Fibroblast of the aortic adventitia (primary cell): ENCODE results near the gene RAD9A. TPM values are rescaled to one million over a fixed set of nuclear protein-coding genes. Genes with fewer than 3 reads are reported as not detected.

Experiments used
- DNase-seq: peaks from one replicate; pipeline ENCODE4 v3.0.0-alpha.2; 2010; ENCODE audit warnings: low read depth
- H3K4me3 ChIP-seq: 2 replicates; pipeline ENCODE4 v1.5.1; 2011; ENCODE audit warnings: low read depth, mild to moderate bottlenecking, control low read depth, low read length, moderate library complexity
- total RNA-seq: library from RNA; depleted of rRNA; stranded (reverse); fragments of >200 nt; gene quantifications from 2 replicates; pipeline ENCODE4 v1.2.3, GENCODE V29; 2012; ENCODE audit warnings: low replicate concordance
- TF ChIP-seq, protein P1 (sequence below): IDR thresholded peaks from 2 replicates; pipeline ENCODE4 v1.5.1; 2011; ENCODE audit warnings: mild to moderate bottlenecking, low read length, control low read depth, inconsistent platforms; ENCODE audit not compliant: insufficient read depth

The RAD9A gene
- total RNA-seq, 1 donor: 4.7 TPM

DNA sequence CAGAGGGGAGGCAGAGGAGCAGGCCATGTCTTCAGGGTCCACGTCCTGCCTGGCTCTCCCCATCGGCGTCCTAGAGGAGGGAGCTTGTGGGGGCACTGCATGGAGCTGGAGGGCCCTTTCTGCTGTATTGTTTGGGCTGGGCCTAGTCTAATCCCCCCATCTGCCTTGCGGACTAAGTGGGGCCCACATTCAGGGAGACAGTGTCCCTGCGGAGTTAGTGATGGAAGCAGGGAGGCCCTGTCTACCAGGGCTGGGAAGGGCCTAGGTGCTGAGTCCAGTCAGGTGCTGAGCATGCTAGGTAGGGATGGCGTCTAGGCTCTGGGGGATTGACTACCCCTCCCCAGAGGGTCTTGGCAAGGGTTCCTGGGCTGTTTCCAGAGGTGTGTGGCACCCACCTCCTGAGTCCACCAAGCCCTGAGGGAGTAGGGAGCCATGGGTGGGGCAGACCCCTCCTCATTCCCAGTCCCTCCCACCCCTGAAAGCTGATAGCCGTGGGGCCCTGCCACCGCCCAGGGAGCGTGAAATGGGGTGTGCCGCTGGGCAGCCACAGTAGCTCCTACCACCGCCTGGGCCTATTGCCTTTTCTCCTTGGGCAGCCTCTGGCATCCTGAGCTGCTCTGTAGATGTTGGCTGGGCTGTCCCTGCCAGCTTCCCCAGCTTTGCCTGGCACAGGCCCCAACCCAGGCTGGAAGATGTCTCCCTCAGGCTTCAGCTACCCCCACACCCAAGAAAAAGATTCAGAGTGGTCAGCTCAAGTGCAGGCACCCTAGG is 36.6 kb upstream of the RAD9A start:
- TF ChIP-seq, protein P1, sequence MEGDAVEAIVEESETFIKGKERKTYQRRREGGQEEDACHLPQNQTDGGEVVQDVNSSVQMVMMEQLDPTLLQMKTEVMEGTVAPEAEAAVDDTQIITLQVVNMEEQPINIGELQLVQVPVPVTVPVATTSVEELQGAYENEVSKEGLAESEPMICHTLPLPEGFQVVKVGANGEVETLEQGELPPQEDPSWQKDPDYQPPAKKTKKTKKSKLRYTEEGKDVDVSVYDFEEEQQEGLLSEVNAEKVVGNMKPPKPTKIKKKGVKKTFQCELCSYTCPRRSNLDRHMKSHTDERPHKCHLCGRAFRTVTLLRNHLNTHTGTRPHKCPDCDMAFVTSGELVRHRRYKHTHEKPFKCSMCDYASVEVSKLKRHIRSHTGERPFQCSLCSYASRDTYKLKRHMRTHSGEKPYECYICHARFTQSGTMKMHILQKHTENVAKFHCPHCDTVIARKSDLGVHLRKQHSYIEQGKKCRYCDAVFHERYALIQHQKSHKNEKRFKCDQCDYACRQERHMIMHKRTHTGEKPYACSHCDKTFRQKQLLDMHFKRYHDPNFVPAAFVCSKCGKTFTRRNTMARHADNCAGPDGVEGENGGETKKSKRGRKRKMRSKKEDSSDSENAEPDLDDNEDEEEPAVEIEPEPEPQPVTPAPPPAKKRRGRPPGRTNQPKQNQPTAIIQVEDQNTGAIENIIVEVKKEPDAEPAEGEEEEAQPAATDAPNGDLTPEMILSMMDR: no peak
- peak overlapping the region; percentile 31 for H3K4me3 ChIP-seq

DNA sequence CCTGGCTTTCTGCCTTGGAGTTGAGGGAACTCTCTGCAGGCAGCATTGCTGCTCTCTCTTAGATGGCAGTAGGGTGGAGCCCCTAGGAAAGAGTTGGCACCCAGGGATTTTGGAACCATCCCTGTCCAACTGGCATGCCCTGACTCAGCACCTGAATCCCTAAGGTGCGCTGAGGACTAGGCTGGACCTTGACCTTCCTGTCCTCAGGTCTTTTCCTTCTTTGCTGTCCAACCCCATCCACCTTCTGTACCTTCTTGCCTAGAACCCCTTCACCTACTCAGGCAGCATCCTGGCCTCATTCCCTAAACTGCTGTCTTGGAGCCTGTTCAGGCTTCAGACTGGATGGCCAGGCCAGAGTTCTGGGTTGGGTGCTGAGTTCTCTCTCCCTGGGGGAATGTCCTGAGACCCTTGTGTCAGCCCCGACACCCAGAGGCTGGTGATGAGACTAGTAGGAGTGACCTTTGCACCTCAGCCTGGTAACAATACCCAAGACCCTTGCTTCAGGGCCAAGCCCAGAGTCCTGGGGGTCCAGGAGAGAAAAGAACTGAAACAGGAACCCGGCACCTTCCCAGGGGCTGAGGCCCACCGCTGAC is 35.9 kb upstream of the RAD9A start:
- TF ChIP-seq, protein P1: no peak
- DNase-seq: no peak
- no peak overlapping the region for H3K4me3 ChIP-seq

More for the DNA sequence above, 36.6 kb upstream of the RAD9A start:
- DNase-seq: no peak

DNA sequence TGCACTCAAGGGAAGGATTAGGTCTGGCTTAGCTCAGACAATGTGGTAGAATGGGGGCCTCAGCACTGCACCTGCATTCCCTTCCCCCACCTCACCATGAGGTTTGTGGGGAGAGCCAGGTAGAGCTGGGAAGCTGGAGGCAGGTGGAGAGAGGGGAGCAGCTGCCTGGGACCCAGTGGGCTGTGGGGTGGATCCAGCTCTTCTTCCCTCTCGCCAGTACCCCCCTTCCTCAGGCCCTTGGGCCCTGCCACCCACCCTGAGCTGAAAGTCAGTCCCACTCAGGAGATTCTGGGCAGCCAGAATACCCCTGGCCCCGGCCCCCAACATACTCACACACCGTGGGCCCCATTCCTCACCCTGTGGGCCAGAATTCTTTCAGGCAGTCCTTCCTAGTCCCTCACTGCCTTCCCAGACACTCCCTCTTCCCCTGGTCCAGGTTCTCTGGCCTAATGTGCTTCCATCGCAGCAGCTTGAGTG is 35.4 kb upstream of the RAD9A start:
- H3K4me3 ChIP-seq: no peak overlapping the region
- TF ChIP-seq, protein P1: no peak
- DNase-seq: no peak

DNA sequence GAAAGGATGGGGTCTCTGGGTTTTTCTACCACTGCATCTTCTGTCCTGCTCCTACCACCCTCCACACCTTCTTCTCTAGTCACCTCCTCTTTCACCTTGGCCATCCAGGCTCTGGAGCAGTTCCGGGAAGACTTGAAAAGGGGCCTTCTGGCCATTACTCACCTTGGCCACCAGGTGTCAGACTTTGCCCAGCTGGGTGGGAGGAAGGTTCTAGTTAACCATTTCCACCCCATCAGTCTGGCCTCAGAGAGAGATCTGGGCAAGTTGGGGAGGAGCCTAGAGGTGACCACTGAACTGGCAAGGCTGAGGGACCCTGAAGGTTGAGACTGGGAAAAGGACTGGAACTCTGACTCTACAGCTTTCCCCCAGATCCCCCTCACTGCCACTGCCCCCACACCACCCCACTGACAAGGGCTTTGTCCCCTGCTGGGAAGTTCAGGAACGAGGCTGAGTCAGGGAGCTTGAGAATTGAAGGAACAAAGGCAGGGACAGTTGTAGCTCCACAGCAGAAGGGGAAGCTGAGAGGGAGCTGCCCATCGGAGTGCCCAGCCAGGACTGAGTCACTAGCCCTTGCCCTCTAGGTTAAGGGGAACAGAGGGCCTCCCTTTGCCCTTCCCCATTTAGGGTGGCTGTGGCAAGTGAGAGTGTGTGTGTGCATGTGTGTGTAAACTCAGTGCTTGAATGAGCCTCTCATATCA is 34.8 kb upstream of the RAD9A start:
- DNase-seq: peak; percentile 81
- TF ChIP-seq, protein P1: peak; percentile 99
- no peak overlapping the region for H3K4me3 ChIP-seq

DNA sequence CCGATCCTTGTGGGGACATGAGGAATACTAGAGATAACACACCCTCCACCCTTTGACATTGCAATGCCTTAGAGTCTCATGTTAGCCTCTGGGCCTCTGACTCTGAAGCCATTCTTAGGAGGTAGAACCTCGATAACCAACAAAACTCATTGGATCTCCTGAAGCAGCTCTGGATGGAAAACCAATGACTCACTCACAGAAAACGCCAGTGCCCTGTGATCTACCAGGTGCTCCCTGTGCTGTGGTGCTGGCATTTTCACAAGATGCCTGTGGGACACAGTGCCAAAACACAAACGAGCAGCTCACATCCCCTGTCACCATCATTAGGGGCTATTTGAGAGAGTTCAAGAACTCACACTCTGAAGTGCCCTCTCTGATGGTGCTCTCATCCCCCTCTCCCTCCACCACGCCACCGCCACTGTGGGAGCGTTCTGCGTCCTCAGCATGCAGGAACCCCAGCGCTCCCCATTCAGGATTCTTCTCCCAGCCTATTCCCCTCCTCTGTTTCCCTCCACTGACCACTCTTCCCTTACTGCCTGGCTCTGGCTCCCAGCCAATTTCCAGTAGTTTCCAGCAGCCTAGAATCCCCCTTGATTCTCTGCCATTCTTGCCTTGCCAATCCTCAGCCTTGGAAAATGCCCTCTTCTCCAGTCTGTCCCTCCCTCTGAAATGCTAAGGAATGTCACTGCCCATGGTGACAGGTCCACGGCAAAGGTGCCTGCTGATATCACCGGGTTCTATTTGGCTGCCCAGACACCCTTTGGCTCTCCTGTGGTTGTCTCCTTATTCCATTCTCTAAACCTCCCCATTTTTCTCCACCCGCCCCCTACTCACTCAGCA is 33.7 kb upstream of the RAD9A start:
- TF ChIP-seq, protein P1: no peak
- H3K4me3 ChIP-seq: no peak overlapping the region
- peak; percentile 45 for DNase-seq

DNA sequence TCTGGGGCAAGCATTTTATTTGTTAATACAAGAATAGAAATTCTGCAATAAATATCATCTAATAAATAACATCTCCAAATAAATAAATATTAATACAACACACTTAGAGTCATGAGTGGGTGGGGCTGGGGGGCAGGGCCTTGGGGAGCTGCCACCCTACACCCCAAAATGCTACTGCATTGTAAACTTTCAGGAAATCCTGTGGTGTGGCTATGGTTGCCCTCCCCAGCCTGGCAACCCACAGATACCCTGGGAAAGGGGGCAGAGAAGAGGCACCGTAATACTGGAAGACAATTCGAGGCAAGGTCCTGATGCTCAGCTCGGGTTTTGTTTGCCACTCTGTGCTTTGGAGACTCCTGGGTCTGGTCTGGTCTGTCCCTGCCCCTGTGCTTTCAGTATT is 27.6 kb upstream of the RAD9A start:
- no peak for DNase-seq

More for the DNA sequence above, 27.6 kb upstream of the RAD9A start:
- no peak overlapping the region for H3K4me3 ChIP-seq
- TF ChIP-seq, protein P1: no peak
